ENCODE results near the gene OPN4. TPM values are rescaled to one million over a fixed set of nuclear protein-coding genes. Genes with fewer than 3 reads are reported as not detected.

OPN4 gene
- total RNA-seq, 4 donors from 2014 or later: 1.5 TPM; not detected in 3

GRCh38 chr10:86651631-86652331 lies 2.6 kb upstream of the OPN4 start:
- Histone ChIP-seq H3K27ac (no peak overlapping the region), H3K27me3 (no peaks in the 10 kb centered on the region), H3K4me3 (no peak overlapping the region), H3K9me3 (no peaks in the 10 kb centered on the region), H3K4me1 (peaks cover 7 to 15% (median 11%) of the 10 kb centered on the region in 4 donors), H3K36me3 (no peaks in the 10 kb centered on the region)
- peak; percentile 6 for DNase-seq
- intact Hi-C loops (cut with DNase I; ENCODE audit: low total_unique reads): no loop called here
- TF ChIP-seq CTCF (IDR thresholded peaks at IDR 0.05) (no peak), POLR2A (IDR thresholded peaks at IDR 0.05) (no peak), EP300 (IDR thresholded peaks at IDR 0.05; ENCODE audit: low read depth) (no peak), POLR2AphosphoS5 (IDR thresholded peaks at IDR 0.05) (no peak)
- WGBS, 2 donors (ENCODE audit: low coverage in 1 of 2): 87% methylated on average over 16 of the region's 16 CpGs; no CpG with 5 or more reads in 1 of the 2 donors
- in situ Hi-C loops (cut with MboI; ENCODE audit: low pct_ligation_motif_present in 1 of 4, low pct_unique_long_range_greater_than_20kb in 1 of 4, low sequenced_read_pairs in 3 of 4): no loop called here

- in situ Hi-C loops (cut with MboI; ENCODE audit: low pct_ligation_motif_present in 1 of 4, low pct_unique_long_range_greater_than_20kb in 1 of 4, low sequenced_read_pairs in 3 of 4): no loop called here
- Histone ChIP-seq H3K4me1 (peaks cover 7 to 15% (median 11%) of the 10 kb centered on the region in 4 donors), H3K9me3 (no peaks in the 10 kb centered on the region), H3K36me3 (no peaks in the 10 kb centered on the region), H3K27ac (no peak overlapping the region), H3K27me3 (no peaks in the 10 kb centered on the region), H3K4me3 (no peak overlapping the region)
- DNase-seq: peak; percentile 5
- TF ChIP-seq EP300 (IDR thresholded peaks at IDR 0.05; ENCODE audit: low read depth): no peak
- TF ChIP-seq POLR2AphosphoS5 (IDR thresholded peaks at IDR 0.05): no peak
- no peak for TF ChIP-seq POLR2A (IDR thresholded peaks at IDR 0.05)
- no peak for TF ChIP-seq CTCF (IDR thresholded peaks at IDR 0.05)
- intact Hi-C loops (cut with DNase I; ENCODE audit: low total_unique reads): no loop called here
- 71% methylated on average over 14 of the region's 14 CpGs; no CpG with 5 or more reads in 1 of the 2 donors for WGBS, 2 donors (ENCODE audit: low coverage in 1 of 2)
Measured at GRCh38 chr10:86652361-86653202, 1.8 kb upstream of the OPN4 start.

- no peaks in the 10 kb centered on the region for H3K27me3 ChIP-seq
- no peaks in the 10 kb centered on the region for H3K36me3 ChIP-seq
- H3K27ac ChIP-seq: no peak overlapping the region
- TF ChIP-seq CTCF (IDR thresholded peaks at IDR 0.05) (no peak), POLR2A (IDR thresholded peaks at IDR 0.05) (no peak), POLR2AphosphoS5 (IDR thresholded peaks at IDR 0.05) (no peak), EP300 (IDR thresholded peaks at IDR 0.05; ENCODE audit: low read depth) (no peak)
- no peaks in the 10 kb centered on the region for H3K9me3 ChIP-seq
- in situ Hi-C loops (cut with MboI; ENCODE audit: low pct_ligation_motif_present in 1 of 4, low pct_unique_long_range_greater_than_20kb in 1 of 4, low sequenced_read_pairs in 3 of 4): no loop called here
- intact Hi-C loops (cut with DNase I; ENCODE audit: low total_unique reads): no loop called here
- peaks cover 7 to 15% (median 11%) of the 10 kb centered on the region in 4 donors for H3K4me1 ChIP-seq
- peak; percentile 1 for DNase-seq
- H3K4me3 ChIP-seq: no peak overlapping the region
- 90% methylated on average over 3 of the region's 3 CpGs; no CpG with 5 or more reads in 1 of the 2 donors for WGBS, 2 donors (ENCODE audit: low coverage in 1 of 2)
Measured at GRCh38 chr10:86653379-86653778, 968 bp upstream of the OPN4 start.

GRCh38 chr10:86653987-86654386 lies 360 bp upstream of the OPN4 start:
- peak; percentile 0 for DNase-seq
- Histone ChIP-seq H3K27ac (no peak overlapping the region), H3K27me3 (no peaks in the 10 kb centered on the region), H3K4me3 (no peak overlapping the region), H3K9me3 (no peaks in the 10 kb centered on the region), H3K4me1 (peaks cover 7 to 11% (median 9%) of the 10 kb centered on the region in 4 donors), H3K36me3 (no peaks in the 10 kb centered on the region)
- WGBS, 2 donors (ENCODE audit: low coverage in 1 of 2): 90 to 100% methylated on average over 2 to 3 of the region's 3 CpGs
- in situ Hi-C loops (cut with MboI; ENCODE audit: low pct_ligation_motif_present in 1 of 4, low pct_unique_long_range_greater_than_20kb in 1 of 4, low sequenced_read_pairs in 3 of 4): no loop called here
- TF ChIP-seq POLR2AphosphoS5 (IDR thresholded peaks at IDR 0.05) (no peak), POLR2A (IDR thresholded peaks at IDR 0.05) (no peak), CTCF (IDR thresholded peaks at IDR 0.05) (no peak), EP300 (IDR thresholded peaks at IDR 0.05; ENCODE audit: low read depth) (no peak)
- intact Hi-C loops (cut with DNase I; ENCODE audit: low total_unique reads): no loop called here

All from transverse colon (tissue), 4 donors.